NCI-H2107 (cell line): Measurements from ENCODE around the gene PPT2.
"Not testable (repeated sequence)": the region's sequence is repeated elsewhere in the genome, so short reads cannot be mapped to it uniquely, and the experiment has no call there.

Source experiments
- DNase-seq: peaks from one replicate; lab custom pipeline; 2025; lab: John Stamatoyannopoulos, UW

Gene PPT2

DNA sequence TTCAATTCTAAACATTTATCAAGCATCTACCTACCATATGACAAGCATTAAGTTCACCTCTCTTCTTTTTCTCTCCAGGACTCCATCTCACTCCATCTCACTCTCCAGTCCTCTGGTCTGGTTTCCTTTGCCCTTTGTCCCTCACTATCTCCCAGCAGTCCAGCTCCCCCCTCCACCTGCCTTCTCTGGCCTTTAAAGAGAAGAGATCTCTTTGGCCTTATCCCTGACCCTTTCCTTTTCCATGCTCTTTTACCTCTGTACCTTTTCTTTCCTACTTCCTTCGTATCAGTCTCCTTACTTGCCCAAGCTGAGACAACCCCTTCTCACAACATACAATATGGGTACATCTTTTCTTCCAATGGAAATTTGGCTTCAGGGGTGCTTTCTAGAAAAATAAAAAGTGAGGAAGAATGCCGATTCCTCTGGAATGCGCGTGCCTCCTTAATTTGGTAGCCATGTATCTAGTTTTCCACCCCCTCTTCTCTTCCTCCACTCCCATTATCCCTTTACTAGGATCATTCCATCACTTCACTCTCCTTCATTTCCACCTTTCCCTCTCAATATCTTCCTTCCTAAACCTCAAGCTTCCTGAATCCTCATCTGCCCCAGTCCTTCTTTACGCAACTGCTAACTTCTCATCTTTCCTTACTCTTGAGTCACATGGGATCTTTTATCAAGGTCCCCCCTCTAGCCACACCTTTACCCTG is 22.7 kb downstream of the PPT2 start:
- no peak for DNase-seq

DNA sequence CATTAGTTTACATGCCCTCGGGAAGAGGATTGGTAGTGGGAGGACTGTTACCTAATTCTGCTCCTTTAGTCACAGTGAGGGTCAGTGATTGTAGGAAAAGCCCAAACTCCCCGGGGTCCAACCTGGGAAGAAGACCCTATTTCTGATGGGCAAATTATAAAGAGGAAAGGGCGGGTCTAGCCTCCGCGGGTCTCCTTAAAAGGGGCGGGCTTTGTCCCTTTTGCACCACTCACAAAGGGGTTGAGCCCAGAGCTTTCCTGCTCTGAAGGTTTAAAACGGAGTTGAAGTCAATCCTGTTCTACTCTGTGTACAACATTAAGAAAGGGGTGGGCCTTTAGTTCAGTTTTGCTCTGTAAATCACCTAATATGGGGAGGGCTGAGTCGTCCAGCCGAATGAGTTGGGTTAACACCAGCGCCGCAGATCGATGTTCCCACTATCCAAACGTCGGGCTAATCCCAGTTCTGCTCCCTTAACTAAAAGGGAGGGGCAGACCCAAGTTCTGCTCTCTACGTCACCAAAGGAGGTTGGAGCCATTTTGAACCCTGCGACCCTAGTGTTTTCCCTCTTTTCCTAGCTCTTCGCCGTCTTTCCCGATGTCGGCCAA is 23.3 kb downstream of the PPT2 start:
- no peak for DNase-seq

DNA sequence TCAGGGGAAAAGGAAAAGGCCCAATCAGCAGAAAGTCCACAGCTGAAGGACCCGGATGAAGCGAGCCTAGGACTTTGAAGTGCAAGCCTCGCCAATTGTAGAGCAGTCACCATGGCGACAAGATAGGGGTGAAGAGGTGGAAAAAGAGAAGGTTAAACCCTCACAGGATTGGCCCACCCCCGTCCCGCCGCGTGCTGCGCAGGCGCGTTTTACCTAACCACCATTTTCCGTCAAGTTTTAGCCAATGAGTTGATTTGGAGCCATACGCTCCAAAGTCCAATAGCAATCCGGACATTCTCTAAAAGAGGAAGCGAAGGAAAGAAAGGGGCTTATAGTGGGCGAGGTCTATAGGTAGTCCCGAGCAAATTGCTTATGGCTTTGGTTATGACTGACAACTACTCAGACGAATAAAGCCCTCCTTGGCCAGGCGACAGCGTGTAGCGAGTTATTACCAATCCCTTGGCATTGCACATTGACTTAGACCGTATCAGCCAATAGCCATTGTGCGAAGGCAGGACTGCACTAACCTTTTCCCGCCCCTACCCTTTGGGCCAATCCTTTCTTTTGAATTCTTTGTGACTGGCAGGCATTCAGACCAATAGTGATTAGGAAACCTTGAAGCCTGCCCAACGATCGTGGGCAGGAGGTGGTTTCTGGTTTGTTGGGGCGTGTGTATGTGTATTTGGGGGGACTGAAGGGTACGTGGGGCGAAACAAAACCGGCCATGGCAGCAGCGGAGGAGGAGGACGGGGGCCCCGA is 24.0 kb downstream of the PPT2 start, which contains the start of gene RNF5:
TSS of gene RNF5 (plus strand) at position 618 of the 759 bp plus-strand sequence. CDS start at position 725, 107 bp downstream.
- DNase-seq = peak; percentile 89

GRCh38 chr6:32178547-32179440 is 24.9 kb downstream of the PPT2 start:
- no peak for DNase-seq

GRCh38 chr6:32179766-32180405 is 25.9 kb downstream of the PPT2 start:
- no peak for DNase-seq

- no peak for DNase-seq
Measured at GRCh38 chr6:32181148-32181702, 27.3 kb downstream of the PPT2 start.

- no peak for DNase-seq
Measured at GRCh38 chr6:32181915-32182529, 28.1 kb downstream of the PPT2 start.

- no peak for DNase-seq
Measured at GRCh38 chr6:32182555-32182981, 28.6 kb downstream of the PPT2 start.

DNA sequence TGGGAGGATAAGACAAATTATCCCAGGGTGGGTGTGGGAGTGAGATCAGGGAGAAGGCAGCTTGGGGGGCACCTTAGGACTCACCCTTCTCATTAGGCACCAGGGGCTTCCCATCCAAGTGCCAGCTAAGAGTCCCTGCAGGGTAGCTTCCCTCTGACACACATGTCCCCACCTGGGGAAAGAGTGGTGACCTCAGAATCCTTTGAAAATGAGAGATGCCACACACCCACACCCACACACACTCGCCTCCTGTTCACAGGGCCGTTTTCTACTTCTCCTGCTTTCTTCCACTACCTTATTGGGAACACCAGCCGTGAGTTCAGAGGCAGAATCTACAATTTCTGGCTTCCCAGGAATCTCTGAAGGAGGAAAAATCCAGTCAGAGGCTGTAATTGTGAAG is 29.1 kb downstream of the PPT2 start:
- no peak for DNase-seq

GRCh38 chr6:32183483-32184083 is 29.6 kb downstream of the PPT2 start:
- DNase-seq = no peak

- no peak for DNase-seq
Measured at GRCh38 chr6:32184084-32184640, 30.2 kb downstream of the PPT2 start, which contains the start of gene AGER. TSS of gene AGER (minus strand) at chr6:32184253. CDS start at chr6:32184222, 31 bp downstream.

DNA sequence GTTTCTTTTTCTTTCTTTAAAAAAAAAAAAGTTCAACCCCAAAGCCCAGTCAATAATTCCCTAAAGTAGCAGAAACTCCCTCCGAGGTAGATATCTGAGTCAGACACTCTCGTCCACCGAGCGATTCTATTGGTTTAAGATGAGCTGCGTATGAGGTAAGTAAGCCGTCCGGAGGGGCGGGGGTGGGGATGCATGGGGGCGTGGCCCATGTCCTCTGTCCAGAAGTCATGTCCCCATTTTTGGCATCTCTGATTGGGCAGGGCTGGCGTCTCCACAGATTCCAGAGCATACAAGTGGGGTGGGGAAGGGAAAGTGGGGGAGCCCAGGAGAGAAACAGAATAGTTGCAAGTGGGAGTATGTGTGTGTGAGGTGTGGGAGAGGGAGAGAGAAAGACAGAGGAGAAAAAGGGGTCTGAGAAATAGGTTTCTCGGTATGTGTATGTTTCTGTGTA is 31.8 kb downstream of the PPT2 start:
- DNase-seq = not testable (repeated sequence)

DNA sequence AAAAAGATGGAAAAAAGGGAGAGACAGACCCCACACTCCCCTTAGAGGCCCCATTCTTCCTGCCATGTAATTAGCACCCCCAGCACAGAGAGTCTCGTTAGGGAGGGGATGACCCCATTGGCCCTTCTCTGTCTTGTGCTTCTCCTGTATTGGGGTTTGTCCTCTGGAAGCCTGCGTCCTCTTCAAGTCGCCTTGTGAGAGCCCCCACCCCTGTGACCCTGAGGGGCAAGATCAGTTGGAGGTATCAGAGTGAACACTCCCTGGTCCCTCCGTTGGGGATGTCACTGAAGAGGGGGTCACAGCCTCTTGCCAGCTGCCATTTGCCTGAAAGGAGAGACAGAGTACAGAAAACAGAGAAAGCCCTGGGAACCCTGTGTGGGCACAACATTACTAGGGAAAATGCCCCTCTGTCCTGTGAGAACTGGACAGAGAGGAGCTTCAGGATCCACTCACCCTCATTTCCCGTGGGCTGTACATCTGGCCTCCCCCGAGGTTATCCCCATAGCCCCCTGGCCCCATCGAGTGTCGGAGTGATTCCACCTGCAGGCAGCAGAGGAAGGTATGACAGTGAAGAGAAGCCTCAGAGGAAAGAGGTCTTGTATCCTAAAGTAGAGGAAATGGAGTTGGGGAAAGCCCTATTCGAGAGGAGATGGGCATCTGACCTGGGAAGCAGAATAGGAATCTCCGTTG is 32.4 kb downstream of the PPT2 start:
- DNase-seq = not testable (repeated sequence)

- DNase-seq = no peak
Measured at GRCh38 chr6:32187009-32187709, 33.2 kb downstream of the PPT2 start.

DNA sequence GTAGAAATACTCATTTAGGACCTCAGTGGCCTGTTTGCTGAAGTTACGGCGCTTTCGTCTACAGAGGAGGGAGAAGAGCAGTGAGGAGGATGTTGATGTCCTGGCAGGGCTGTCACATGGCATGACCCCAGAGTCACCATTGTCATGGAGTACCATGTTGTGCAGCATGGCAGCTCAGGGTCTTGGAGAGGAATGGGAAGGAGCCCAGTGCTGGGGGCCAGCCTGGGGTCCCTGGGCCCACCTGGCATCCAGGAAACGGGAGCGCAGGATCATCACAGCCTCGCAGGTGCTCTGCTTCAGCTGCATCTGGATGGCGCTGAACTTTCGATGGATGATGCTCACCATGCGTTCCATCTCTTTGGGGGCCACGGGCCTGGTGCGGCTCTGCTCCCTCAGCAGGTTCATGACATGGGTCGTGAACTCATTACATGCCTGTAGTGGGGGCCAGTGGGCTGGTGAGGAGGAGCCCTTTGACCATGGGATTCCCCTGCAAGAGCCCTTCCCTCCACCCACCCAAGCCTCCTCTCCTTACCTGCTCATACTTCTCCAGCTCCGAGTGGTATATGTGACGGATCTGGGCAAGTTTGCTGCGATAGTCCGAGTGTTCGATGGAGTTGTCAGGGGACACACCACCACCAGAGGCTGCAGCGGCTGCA is 33.9 kb downstream of the PPT2 start:
- not testable (repeated sequence) for DNase-seq

- no peak for DNase-seq
Measured at GRCh38 chr6:32188381-32189068, 34.6 kb downstream of the PPT2 start.

GRCh38 chr6:32189069-32189741 is 35.3 kb downstream of the PPT2 start:
- no peak for DNase-seq
